ENCODE measurements around the gene IPCEF1. TPM values are rescaled to one million over a fixed set of nuclear protein-coding genes. Genes with fewer than 3 reads are reported as not detected.
A peak's percentile ranks its signal among the peaks of the same experiment; 100 is the strongest.

IPCEF1 gene
- total RNA-seq, 1 experiment from 2014 or later = 0.28 TPM

GRCh38 chr6:154404791-154405400 is 48.3 kb upstream of the IPCEF1 start:
- POLR2A ChIA-PET = no interaction called here
- Histone ChIP-seq H3K27ac (ENCODE audit: low read length) (peak overlapping the region; percentile 12; the same call in 1 of the 2 replicates), H3K4me1 (ENCODE audit: control insufficient read depth, insufficient read depth, low read length) (peaks cover 2% of the 10 kb centered on the region; the same call in 1 of the 2 replicates), H3K4me3 (ENCODE audit: low read depth in 2 of 2, low read length in 2 of 2) (no peak overlapping the region), H3K36me3 (ENCODE audit: control insufficient read depth, insufficient read depth, low read length) (no peaks in the 10 kb centered on the region), H3K9me3 (ENCODE audit: control insufficient read depth, insufficient read depth, low read depth, low read length) (no peaks in the 10 kb centered on the region), H3K27me3 (ENCODE audit: control insufficient read depth, insufficient read depth, low read length) (no peaks in the 10 kb centered on the region)
- ATAC-seq = no peak
- in situ Hi-C loops (cut with HindIII; ENCODE audit: low pct_unique_long_range_greater_than_20kb, low sequenced_read_pairs) (no loop called here), intact Hi-C loops (cut with micrococcal nuclease; ENCODE audit: unreplicated experiment) (no loop called here)
- no peak for DNase-seq (ENCODE audit: low read depth, low spot score)
- no TSS peak for BruUV-seq (replicated peaks)
- no peak for TF ChIP-seq POLR2AphosphoS5 (IDR thresholded peaks at IDR 0.05; ENCODE audit: low read depth, low read length)
- CTCF ChIA-PET = no interaction called here

- Histone ChIP-seq H3K4me3 (ENCODE audit: low read depth in 2 of 2, low read length in 2 of 2) (no peak overlapping the region), H3K27ac (ENCODE audit: low read length) (no peak overlapping the region), H3K27me3 (ENCODE audit: control insufficient read depth, insufficient read depth, low read length) (no peaks in the 10 kb centered on the region), H3K9me3 (ENCODE audit: control insufficient read depth, insufficient read depth, low read depth, low read length) (no peaks in the 10 kb centered on the region), H3K4me1 (ENCODE audit: control insufficient read depth, insufficient read depth, low read length) (peaks cover 2% of the 10 kb centered on the region; the same call in 1 of the 2 replicates), H3K36me3 (ENCODE audit: control insufficient read depth, insufficient read depth, low read length) (no peaks in the 10 kb centered on the region)
- POLR2A ChIA-PET = no interaction called here
- intact Hi-C loops (cut with micrococcal nuclease; ENCODE audit: unreplicated experiment) = no loop called here
- TF ChIP-seq SIN3A (IDR thresholded peaks at IDR 0.05; ENCODE audit: borderline replicate concordance, insufficient read depth, low read depth, low read length) = no peak
- no peak for TF ChIP-seq POLR2AphosphoS5 (IDR thresholded peaks at IDR 0.05; ENCODE audit: low read depth, low read length)
- TF ChIP-seq TCF7L2 (IDR thresholded peaks at IDR 0.05; ENCODE audit: low read depth, low read length) = no peak
- TF ChIP-seq, protein P1, sequence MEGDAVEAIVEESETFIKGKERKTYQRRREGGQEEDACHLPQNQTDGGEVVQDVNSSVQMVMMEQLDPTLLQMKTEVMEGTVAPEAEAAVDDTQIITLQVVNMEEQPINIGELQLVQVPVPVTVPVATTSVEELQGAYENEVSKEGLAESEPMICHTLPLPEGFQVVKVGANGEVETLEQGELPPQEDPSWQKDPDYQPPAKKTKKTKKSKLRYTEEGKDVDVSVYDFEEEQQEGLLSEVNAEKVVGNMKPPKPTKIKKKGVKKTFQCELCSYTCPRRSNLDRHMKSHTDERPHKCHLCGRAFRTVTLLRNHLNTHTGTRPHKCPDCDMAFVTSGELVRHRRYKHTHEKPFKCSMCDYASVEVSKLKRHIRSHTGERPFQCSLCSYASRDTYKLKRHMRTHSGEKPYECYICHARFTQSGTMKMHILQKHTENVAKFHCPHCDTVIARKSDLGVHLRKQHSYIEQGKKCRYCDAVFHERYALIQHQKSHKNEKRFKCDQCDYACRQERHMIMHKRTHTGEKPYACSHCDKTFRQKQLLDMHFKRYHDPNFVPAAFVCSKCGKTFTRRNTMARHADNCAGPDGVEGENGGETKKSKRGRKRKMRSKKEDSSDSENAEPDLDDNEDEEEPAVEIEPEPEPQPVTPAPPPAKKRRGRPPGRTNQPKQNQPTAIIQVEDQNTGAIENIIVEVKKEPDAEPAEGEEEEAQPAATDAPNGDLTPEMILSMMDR (IDR thresholded peaks at IDR 0.05) = no peak
- no peak for TF ChIP-seq REST (IDR thresholded peaks at IDR 0.05; ENCODE audit: insufficient read depth in 1 of 2, low read depth in 2 of 2, low read length in 1 of 2)
- ATAC-seq = no peak
- BruUV-seq (replicated peaks) = no TSS peak
- DNase-seq (ENCODE audit: low read depth, low spot score) = no peak
- CTCF ChIA-PET = no interaction called here
- in situ Hi-C loops (cut with HindIII; ENCODE audit: low pct_unique_long_range_greater_than_20kb, low sequenced_read_pairs) = no loop called here
Measured at GRCh38 chr6:154403788-154404187, 47.2 kb upstream of the IPCEF1 start.

- BruUV-seq (replicated peaks) = no TSS peak
- Histone ChIP-seq H3K27ac (ENCODE audit: low read length) (no peak overlapping the region), H3K27me3 (ENCODE audit: control insufficient read depth, insufficient read depth, low read length) (no peaks in the 10 kb centered on the region), H3K36me3 (ENCODE audit: control insufficient read depth, insufficient read depth, low read length) (no peaks in the 10 kb centered on the region), H3K4me1 (ENCODE audit: control insufficient read depth, insufficient read depth, low read length) (peaks cover 2% of the 10 kb centered on the region; the same call in 1 of the 2 replicates), H3K4me3 (ENCODE audit: low read depth in 2 of 2, low read length in 2 of 2) (no peak overlapping the region), H3K9me3 (ENCODE audit: control insufficient read depth, insufficient read depth, low read depth, low read length) (no peaks in the 10 kb centered on the region)
- ChIA-PET POLR2A (no interaction called here), CTCF (no interaction called here)
- intact Hi-C loops (cut with micrococcal nuclease; ENCODE audit: unreplicated experiment) (no loop called here), in situ Hi-C loops (cut with HindIII; ENCODE audit: low pct_unique_long_range_greater_than_20kb, low sequenced_read_pairs) (no loop called here)
- ATAC-seq (no peak), DNase-seq (ENCODE audit: low read depth, low spot score) (no peak)
- TF ChIP-seq, protein P1 (IDR thresholded peaks at IDR 0.05) = no peak
- TF ChIP-seq TCF7L2 (IDR thresholded peaks at IDR 0.05; ENCODE audit: low read depth, low read length) = no peak
Measured at GRCh38 chr6:154402081-154402780, 45.6 kb upstream of the IPCEF1 start.
